Measurements from ENCODE around the gene LRFN2. TPM values are rescaled to one million over a fixed set of nuclear protein-coding genes. Genes with fewer than 3 reads are reported as not detected.

LRFN2 gene
- total RNA-seq, 1 donor from 2014 or later: not detected

GRCh38 chr6:40353197-40353966 is 233.8 kb downstream of the LRFN2 start:
- Histone ChIP-seq H3K4me1 (peaks cover 11% of the 10 kb centered on the region), H3K9me3 (replicated peaks) (no peaks in the 10 kb centered on the region), H3K36me3 (no peaks in the 10 kb centered on the region), H3K27ac (replicated peaks) (no peak overlapping the region), H3K27me3 (ENCODE audit: low read depth) (peaks cover 29% of the 10 kb centered on the region), H3K4me3 (no peak overlapping the region)
- intact Hi-C loops (cut with micrococcal nuclease): no loop called here
- TF ChIP-seq, protein P1, sequence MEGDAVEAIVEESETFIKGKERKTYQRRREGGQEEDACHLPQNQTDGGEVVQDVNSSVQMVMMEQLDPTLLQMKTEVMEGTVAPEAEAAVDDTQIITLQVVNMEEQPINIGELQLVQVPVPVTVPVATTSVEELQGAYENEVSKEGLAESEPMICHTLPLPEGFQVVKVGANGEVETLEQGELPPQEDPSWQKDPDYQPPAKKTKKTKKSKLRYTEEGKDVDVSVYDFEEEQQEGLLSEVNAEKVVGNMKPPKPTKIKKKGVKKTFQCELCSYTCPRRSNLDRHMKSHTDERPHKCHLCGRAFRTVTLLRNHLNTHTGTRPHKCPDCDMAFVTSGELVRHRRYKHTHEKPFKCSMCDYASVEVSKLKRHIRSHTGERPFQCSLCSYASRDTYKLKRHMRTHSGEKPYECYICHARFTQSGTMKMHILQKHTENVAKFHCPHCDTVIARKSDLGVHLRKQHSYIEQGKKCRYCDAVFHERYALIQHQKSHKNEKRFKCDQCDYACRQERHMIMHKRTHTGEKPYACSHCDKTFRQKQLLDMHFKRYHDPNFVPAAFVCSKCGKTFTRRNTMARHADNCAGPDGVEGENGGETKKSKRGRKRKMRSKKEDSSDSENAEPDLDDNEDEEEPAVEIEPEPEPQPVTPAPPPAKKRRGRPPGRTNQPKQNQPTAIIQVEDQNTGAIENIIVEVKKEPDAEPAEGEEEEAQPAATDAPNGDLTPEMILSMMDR (IDR thresholded peaks at IDR 0.05; ENCODE audit: borderline replicate concordance): no peak
- DNase-seq: no peak

DNA sequence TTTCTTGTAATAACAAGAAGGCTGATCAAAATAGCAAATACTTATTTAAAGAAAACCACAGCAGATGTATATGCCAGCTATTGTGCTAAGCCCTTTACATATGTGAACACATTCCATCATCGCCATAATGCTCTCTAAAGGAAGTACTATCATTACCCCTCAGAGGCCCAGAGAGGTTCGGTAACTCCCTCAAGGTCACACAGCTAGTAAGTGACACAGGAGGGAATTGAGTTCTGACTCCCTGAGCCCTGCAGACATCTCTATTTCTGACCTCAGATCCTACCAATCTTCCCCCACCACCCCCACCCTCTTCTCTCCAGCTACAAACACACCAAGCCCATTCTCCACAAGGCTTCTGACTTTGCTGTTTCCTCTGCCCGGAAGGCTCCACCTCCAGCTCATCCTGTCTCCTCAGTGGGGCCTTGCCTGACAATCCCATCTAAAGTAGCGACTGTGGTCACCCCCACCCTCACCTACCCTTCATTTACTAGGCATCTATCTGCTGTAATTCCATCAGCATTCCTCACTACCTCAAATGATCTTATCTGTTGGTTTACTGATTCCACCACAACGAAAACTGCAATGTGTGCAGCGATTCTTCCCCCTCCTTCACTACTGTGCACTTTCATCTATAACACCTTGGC is 234.5 kb downstream of the LRFN2 start:
- Histone ChIP-seq H3K4me1 (peaks cover 11% of the 10 kb centered on the region), H3K36me3 (no peaks in the 10 kb centered on the region), H3K27ac (replicated peaks) (no peak overlapping the region), H3K27me3 (ENCODE audit: low read depth) (peaks cover 23% of the 10 kb centered on the region), H3K9me3 (replicated peaks) (no peaks in the 10 kb centered on the region), H3K4me3 (no peak overlapping the region)
- no peak for DNase-seq
- TF ChIP-seq, protein P1 (IDR thresholded peaks at IDR 0.05; ENCODE audit: borderline replicate concordance): no peak
- intact Hi-C loops (cut with micrococcal nuclease): no loop called here

DNA sequence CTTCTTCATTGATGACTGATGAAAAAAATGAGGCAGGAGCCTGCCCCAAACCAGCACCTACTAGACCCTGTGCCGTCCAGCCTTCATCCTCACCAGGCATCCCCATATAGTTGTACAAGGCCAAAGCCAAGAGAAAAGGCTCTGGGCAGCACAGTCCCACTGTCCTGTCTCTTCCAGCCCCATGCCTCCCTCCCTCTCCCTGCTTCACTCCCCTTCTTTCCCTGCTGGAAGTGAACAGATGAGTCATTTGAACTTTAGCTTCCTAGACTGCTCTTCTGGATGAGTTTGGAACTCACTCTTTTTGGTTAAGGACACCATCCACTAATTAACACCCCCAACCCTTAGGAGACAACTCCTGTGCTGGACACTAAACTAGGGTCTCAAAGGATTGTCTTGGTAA is 235.2 kb downstream of the LRFN2 start:
- no peaks in the 10 kb centered on the region for H3K9me3 ChIP-seq (replicated peaks)
- TF ChIP-seq, protein P1 (IDR thresholded peaks at IDR 0.05; ENCODE audit: borderline replicate concordance): no peak
- no peak overlapping the region for H3K4me3 ChIP-seq
- no peak overlapping the region for H3K27ac ChIP-seq (replicated peaks)
- DNase-seq: no peak
- no peaks in the 10 kb centered on the region for H3K36me3 ChIP-seq
- peaks cover 17% of the 10 kb centered on the region for H3K27me3 ChIP-seq (ENCODE audit: low read depth)
- peaks cover 11% of the 10 kb centered on the region for H3K4me1 ChIP-seq
- intact Hi-C loops (cut with micrococcal nuclease): no loop called here

DNA sequence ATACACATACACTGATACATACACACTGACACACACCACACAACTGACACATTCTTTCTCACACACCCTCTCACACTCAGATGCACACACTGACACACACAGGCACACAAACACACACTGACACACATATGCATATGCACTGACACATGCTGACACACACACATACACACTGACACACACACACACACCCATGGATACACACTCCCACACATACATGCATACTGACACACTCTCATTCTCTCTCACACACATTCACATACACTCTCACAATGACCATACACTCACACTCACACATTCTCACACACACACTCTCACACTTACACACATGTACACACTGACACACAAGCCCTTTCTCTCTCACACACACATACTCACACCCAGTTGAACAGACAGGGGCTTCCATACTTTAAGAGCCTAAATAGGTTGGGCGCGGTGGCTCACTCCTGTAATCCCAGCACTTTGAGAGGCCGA is 236.4 kb downstream of the LRFN2 start:
- intact Hi-C loops (cut with micrococcal nuclease): no loop called here
- H3K4me1 ChIP-seq: peaks cover 14% of the 10 kb centered on the region
- peaks cover 11% of the 10 kb centered on the region for H3K27me3 ChIP-seq (ENCODE audit: low read depth)
- TF ChIP-seq, protein P1 (IDR thresholded peaks at IDR 0.05; ENCODE audit: borderline replicate concordance): no peak
- H3K27ac ChIP-seq (replicated peaks): no peak overlapping the region
- no peaks in the 10 kb centered on the region for H3K9me3 ChIP-seq (replicated peaks)
- H3K4me3 ChIP-seq: no peak overlapping the region
- H3K36me3 ChIP-seq: no peaks in the 10 kb centered on the region
- no peak for DNase-seq

- H3K27ac ChIP-seq (replicated peaks): no peak overlapping the region
- TF ChIP-seq, protein P1 (IDR thresholded peaks at IDR 0.05; ENCODE audit: borderline replicate concordance): no peak
- H3K4me3 ChIP-seq: no peak overlapping the region
- DNase-seq: no peak
- H3K27me3 ChIP-seq (ENCODE audit: low read depth): peaks cover 11% of the 10 kb centered on the region
- H3K4me1 ChIP-seq: peaks cover 20% of the 10 kb centered on the region
- intact Hi-C loops (cut with micrococcal nuclease): no loop called here
- no peaks in the 10 kb centered on the region for H3K36me3 ChIP-seq
- H3K9me3 ChIP-seq (replicated peaks): no peaks in the 10 kb centered on the region
Measured at GRCh38 chr6:40349901-40350746, 237.0 kb downstream of the LRFN2 start.

Data from left ventricle myocardium inferior (tissue), 1 donor.